GM19324 (cell line): ENCODE measurements around the gene PTPRD.
"Not testable (repeated sequence)": the region's sequence is repeated elsewhere in the genome, so short reads cannot be mapped to it uniquely, and the experiment has no call there.

Experiments
- ATAC-seq: cut with Tn5 transposase; IDR thresholded peaks from one replicate; pipeline ENCODE4 v1.9.1; 2021; ENCODE audit warnings: mild to moderate bottlenecking, moderate library complexity; ENCODE audit not compliant: unreplicated experiment, low FRiP score

The PTPRD gene

DNA sequence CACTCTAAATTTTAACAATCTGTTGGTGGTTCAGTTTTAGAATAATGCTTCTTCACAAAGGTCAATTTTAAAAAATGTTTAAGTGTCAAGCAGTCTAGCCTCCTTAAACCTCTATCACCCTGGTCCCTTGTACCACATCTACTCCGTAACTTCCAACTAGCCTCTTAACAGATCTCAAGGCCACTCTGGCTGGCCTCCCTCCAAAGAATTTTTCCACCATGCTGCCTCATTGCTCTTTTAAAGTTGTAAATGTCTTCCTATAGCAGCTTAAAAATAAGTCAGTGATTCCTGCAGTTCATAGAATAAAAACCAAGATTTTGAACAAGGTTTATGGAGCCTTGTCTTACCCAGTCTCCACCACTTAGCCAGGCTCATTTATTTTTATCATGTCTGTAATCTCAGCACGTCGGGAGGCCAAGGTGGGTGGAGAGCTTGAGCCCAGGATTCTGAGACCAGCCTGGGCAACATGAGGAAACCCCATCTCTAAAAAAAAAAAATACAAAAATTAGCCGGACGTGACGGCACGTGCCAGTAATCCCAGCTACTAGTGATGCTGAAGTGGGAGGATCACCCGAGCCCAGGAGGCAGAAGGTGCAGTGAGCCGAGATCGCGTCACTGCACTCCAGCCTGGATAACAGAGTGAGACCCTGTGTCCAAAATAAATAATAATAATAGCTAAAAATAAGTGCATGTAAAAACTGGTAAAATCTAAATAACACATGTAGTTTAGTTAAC lies 1888.4 kb downstream of the PTPRD start:
- no peak for ATAC-seq

DNA sequence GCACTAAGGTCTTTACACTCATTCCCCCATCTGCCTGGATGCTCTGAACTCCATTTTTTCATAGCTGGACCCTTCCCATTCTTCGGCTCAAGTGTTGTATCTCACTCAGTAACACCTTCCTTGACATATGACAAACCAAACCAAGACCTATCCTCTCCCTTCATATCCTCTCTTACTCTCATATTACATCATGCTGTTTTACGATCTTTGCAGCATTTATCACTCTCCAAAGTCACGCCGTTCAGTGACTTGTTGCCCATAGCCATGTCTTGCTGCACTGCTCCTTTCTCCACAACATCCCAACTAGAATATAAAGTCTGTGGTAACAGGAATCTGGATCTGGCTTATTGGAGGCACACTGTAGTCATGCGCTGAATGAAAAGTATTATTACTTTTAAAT lies 1889.6 kb downstream of the PTPRD start:
- no peak for ATAC-seq

DNA sequence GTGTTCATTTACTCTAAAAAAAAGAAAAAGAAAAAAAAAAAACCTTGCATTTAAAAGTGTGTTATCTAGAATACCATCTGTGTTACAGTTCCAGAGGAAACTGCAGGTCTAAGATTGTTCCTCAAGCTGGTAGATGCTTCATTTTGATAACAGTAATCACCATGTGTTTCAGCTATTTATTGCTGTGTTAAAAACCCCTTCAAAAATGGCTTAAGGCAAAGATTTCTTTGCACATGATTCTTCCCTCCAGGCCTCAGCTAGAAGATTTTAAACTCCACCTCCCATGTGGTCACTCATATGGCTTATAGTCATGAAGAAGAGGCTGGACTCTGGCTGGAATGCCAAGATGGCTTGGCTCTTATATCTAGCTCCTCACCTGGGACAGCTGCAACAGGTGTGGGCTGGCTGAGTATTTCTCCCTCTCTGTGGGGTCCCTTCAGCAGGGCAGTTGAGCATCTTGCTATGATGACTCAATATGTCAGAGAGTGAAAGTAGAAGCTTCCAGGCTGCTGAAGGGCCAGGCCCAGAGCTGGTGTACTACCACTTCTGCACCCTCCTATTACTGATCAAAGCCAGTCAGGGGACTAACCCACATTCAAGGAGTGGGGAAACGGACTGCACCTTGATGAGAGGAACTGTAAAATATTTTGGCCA lies 1892.8 kb downstream of the PTPRD start:
- ATAC-seq = no peak

DNA sequence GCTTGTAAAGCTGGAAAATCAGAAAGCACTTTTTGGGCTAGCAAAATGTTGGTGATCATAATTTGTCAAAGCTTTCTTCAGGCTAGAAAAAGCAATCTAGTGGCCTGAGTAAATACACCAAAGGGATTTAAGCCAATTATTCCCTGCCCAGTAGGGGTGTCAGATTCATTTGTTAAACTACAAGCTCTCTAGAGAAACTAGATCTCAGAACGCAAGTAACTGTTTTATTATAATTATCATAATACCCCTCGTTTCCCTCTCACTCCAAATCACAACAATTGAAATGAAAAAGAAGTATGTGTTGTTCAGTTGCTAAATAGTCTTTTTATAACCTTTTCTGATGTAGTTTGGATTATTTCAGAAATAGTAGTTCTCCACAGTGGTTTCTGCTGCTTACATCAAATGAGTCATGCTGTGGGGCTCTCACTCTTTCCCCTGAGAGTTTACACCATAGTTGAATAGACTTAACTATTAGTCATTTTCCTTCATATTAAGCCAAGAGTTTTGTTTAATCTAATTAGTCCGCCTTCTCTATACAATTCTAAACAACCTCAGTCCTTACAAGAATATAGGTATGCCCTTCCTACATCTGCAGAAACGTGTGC lies 1894.6 kb downstream of the PTPRD start:
- no peak for ATAC-seq

DNA sequence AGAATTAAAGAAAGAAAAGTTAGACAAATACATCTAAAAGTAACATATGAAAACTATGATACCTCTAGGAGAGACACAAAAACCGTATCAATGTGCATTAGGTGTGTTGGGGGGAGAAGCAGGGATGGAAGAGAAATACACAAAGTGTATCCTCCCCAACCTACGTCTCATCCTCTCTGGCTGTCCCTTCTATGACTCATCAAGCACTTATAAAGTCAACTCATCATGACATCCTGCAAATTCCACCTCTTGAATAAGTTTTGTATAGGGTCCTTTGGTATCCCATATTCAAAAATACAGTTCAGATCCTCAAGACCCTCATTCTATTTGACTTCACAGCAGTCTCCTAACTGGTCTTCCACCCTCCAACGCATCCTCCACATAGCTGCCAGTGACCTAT lies 1895.7 kb downstream of the PTPRD start:
- no peak for ATAC-seq

DNA sequence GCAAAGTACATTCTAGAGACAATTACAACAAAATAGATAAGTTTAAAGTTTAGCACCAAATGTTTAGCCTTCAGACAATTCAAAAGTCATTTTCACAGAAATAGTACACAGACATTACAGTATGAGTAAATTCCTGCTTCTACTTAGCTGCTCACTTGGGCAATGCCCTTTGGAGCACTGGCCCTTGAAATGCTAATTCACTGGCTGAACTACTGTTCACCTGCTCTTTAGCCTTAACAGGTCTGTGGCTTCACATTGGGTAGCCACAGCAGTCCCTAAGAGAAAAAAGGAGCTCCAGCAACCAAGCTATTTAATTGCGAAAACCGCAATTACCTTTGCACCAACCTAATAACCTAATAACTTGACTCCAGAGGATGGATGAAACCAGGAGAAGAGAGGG lies 1897.0 kb downstream of the PTPRD start:
- ATAC-seq = no peak

DNA sequence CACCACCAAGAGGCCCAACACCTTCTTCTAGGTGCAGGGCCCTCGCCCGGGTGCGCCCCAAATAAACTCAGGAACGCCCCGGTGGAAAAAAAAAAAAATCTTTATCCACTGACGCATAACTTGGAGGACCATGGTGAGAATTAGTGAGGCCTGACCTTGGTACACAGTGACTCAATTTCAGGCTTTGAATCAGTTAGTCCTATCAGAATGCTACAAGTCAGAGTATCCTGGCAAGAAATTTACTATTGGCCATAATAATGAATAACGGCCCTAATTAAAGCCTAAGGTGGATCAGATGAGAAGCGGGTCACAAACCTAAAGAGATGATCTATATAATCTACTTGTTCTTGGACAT lies 1899.0 kb downstream of the PTPRD start:
- no peak for ATAC-seq

DNA sequence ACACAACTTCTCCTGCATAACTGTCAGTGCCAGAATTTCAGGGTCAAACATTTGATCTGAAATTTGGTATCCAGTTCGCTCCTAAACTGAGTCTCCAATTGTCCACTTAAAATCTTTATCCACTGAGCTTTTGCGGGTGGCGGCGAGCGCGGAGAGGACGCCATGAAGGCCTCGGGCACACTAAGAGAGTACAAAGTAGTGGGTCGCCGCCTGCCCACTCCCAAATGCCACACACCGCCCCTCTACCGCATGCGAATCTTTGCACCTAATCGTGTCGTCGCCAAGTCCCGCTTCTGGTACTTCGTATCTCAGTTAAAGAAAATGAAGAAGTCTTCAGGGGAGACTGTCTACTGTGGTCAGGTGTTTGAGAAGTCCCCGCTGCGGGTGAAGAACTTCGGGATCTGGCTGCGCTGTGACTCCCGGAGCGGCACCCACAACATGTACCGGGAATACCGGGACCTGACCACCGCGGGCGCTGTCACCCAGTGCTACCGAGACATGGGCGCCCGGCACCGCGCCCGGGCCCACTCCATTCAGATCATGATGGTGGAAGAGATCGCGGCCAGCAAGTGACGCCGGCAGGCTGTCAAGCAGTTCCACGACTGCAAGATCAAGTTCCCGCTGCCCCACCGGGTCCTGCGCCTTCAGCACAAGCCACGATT lies 1899.5 kb downstream of the PTPRD start:
- no peak for ATAC-seq

DNA sequence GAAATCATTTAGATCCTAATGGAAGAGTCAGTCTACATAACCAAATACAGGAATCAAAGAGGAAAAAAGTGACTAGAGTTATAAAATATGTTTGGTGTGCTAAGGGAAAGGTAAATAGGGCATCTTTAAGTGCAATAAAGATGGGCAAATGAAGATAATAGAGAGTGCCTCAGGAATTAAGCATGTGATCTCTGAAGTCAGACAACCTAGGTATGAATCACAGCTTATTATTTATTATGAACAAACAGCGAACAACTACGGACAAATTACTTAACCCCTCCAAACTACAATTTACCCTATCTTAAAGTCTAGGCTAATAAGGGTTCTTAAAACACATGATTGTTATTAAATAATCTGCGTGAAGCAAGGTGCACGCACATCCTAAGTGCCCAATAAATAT lies 1903.1 kb downstream of the PTPRD start:
- no peak for ATAC-seq

DNA sequence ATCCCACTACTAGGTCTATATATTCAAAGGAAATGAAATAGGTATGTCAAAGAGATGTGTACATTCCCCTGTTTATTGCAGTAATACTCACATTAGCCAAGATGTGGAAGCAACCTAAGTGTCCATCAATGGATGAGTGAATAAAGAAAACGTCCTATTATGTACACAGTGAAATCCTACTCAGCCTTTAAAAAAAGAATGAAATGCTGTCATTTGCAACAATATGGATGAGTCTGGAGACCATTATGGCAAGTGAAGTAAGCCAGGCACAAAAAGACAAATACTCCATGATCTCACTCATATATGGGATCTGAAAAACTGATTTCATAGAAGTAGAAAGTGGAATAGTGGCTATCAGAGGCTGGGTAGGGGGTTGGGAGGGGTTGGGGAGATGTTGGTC lies 1904.1 kb downstream of the PTPRD start:
- no peak for ATAC-seq

DNA sequence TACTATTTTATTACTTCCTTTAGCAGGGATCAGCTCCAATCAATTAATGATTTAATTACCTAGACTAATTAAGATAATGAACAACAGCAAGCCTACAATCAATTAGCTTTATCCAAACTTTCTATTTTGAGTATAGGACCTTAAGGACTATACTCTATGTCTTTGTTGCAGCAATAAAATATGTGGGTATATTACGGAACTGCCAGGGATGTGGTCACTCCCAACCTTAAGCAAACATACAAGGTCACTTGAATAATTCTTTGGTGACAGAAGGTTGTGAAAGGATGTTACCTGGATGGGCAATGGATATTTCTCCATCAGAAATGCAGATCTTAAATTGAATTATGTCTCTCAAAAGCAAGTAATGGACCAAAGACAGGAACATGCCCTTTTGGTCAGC lies 1905.8 kb downstream of the PTPRD start:
- ATAC-seq = no peak

DNA sequence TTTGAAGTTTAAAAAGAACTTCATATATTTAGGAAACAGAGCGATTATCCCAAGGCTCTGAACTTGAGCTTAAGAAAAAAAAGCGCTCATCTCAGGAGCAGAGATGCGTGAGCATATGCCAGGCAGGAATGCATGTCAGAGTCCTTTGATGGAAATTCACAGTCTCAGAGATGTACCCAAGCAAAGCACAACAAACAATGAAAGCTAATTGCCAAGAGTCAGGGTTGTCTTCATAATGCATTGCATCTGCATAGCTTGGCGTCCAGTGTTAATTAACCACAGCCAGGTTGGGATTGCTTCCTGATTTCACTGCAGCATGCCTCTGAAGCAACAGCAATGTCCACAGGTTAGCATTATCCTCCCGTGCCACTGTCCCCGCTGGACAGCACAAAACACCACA lies 1906.3 kb downstream of the PTPRD start:
- no peak for ATAC-seq

DNA sequence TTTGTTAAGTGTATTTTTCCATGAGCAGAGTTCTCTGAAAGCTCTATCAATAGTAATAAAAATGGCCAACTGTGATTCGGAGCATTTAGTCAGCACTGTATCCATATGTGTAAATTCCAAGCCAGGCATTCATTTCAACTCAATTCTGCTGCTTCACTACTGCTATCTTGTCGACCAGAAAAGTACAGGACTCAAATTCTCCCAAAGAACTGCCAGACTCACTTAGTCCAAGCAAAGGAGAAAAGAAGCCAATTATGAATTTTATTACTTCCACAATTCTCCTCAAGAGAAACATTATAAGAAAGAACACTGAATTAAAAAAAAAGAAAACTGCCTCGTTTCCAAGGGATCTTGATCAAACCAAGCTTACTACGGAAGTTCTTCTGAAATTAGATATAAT lies 1906.9 kb downstream of the PTPRD start:
- ATAC-seq = no peak

DNA sequence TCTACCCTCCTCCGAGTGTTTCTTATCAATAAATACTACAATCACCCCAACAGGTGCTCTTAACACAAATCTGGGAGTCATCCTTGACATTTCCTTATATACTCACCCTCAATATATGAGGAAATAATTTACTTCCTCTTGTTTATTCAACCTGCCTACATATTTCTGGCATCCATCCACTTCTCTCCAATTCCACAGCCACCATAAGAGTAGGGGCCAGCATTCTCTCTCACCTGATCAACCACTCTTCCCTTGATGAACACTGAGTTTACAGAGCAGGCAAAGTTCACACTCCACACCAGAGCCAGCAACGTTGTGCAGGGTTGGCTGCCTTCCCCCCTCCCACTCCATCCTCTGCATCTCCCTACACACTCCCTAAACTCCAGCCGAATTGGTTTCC lies 1908.9 kb downstream of the PTPRD start:
- no peak for ATAC-seq

DNA sequence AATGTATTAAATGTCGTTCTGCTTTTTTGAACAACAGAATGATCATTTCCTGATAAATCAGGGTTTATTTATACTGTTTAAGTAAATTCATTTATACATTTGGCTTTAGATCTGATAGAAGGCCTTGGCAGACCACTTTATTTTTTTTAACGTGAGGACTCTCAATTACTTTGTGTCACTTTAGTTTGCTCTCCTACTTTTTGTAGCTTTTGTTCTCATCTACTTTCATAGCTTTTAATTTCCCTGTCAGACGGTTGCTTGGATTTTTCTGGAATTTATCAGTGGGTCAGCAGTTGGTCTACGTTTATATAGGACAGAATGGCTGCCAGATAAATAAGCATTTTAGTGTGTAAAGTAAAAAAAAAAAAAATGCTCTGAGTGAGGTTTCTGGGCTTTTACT lies 1910.9 kb downstream of the PTPRD start:
- no peak for ATAC-seq

DNA sequence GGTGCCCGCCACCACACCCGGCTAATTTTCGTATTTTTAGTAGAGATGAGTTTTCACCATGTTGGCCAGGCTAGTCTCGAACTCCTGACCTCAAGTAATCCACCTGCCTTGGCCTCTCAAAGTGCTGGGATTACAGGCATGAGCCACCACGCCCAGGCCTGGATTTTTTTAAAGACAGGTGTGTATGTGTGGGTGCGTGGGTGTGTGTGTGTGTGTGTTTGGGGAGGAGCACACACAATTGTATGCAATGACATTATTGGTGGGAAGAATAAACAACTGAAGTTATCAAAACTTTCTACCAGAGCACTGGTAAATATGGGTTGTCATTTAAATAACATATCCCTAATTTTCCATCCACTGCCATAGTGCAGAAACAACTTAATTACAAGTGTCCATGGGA lies 1915.2 kb downstream of the PTPRD start:
- not testable (repeated sequence) for ATAC-seq

DNA sequence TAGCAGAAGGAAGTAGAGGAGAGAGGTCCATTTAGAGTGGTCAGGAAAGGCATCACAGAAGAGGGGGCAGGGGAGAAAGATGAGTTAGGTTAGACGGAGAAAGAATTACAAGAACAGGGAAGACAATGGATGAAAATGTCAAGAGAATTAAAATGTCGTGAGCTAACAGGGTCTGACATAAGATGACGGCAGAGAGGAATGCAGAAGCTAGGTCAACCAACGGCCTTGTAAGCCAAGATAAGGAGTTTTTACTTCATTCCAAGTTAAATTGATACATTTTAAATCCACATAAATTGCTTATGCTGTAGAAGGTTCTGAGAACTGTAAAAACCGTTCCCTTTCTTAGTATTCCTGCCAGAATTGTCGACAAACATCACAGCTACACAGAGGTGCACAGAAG lies 1916.3 kb downstream of the PTPRD start:
- ATAC-seq = no peak

DNA sequence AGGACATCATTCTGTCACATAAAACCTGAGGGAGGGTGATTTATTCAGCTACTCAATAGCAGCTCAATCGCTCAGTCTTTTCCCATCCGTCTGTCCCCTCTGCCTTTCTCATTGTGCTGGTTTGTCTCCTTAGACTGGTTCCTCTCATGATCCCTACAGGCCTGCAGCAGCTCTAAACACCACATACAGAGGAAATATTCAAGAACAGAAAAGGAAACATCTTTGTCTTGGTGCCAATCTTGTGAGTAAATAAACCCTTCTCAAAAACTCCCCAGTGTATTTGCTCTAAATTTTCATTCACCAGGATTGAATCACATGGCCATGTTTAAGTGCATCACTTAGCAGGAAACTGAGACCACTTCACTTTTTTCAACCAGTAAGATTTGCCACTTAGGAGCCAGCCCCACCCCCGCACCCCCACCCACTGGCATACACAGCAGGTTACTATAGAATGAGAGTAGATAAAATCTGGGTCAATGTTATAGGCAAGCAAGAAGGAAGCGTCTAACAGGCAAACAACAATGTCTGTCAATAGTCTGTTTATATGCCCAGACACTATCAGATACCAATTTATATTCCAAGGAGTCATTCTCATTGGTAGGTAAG lies 1917.7 kb downstream of the PTPRD start:
- no peak for ATAC-seq

DNA sequence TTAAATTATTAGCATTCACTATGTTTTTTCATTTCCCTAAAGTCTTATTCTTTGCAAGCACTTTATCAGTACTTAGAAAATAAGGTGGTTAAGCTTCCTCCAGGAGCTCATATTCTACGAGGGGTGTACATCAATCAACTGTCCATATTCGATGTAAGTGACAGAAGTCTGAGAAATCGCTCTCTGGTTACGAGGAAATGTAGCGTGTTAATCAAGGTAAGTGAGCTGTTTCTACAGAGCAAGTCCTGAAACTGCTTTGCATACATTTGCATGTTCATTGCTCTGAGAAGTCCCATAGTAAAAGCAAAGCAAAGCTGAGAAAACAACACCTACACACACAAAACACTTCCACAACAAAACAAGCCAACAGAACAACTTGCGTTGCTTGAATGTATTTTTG lies 1919.3 kb downstream of the PTPRD start:
- no peak for ATAC-seq

DNA sequence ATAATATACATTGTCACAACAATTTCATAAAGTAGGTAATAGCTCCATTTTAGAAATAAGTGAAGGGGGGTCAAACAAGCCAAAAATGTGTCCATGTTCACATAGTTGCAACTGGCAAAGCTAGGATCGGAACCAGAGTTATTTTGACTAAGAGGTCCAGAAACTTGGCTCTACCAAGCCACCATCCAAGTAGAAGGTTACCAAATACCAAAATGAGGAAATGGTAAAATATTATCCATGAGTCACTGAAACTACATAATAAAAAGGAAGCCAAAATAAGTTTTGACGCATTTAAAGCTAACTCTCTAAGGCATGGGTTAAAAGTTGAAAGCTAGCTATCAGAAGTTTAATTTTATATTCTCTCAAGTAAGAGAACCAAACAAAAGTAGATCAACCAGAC lies 1926.3 kb downstream of the PTPRD start:
- no peak for ATAC-seq

DNA sequence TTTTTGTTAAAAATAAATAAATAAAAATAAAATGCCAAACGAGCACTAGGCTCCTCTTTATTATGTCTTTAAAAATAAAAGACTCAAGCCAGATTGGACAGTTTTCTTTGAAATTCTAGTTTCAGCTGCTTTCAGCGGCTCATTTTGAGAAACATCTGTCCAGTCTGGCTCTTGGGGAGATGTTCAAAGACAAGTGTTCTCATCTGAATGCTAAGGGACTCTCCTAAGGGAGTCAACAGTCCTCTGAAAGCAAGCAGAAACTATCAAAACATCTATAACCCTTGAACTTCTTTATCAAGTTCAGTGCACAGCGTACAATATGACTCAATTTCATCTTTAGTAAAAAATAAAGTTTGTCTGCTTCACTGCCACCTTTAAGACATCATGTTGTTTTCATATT lies 1927.0 kb downstream of the PTPRD start:
- no peak for ATAC-seq
